Gastrocnemius medialis (tissue), 4 donors: ENCODE results near the gene CDK17.

Experiments used
- CTCF ChIP-seq, 5 experiments: fragments of 450-650 bp in 3 of 5; fragments of 200-600 bp in 2 of 5; sonication (generic) in 2 of 5; IDR thresholded peaks in 4 of 5; conservative IDR thresholded peaks in 1 of 5; 1 replicate in 4 of 5; 2 replicates in 1 of 5; pipeline ENCODE4 v1.5.1; 2016 to 2019; ENCODE audit warnings: antibody characterized with exemption in 5 of 5, mild to moderate bottlenecking in 3 of 5, moderate library complexity in 3 of 5
- POLR2A ChIP-seq, 2 donors: fragments of 450-650 bp; IDR thresholded peaks; one replicate each; pipeline ENCODE4 v1.6.1; 2017; ENCODE audit warnings: antibody characterized with exemption in 2 of 2, mild to moderate bottlenecking in 2 of 2, moderate library complexity in 2 of 2

DNA sequence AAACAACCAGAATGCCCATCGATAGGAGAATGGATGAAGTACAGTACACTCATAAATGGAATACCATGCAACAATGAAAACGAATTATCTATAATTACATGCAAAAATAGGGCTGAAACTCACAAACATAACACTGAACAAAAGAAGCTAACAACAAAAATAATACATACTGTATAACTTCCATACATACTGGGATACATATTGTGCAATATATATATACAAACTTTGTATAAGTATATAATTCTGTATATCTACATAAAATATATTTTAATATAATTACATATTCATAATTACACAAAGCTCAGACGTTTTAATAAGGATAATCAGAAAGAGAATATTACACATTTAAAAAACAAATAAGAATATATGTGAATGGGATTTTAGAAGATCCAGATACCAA is 90.2 kb downstream of the CDK17 start:
- TF ChIP-seq CTCF (IDR thresholded peaks at IDR 0.05 in 4 of 5, conservative IDR thresholded peaks at IDR 0.05 in 1 of 5) (no peak), POLR2A (IDR thresholded peaks at IDR 0.05) (no peak)
